Endothelial cell (in vitro differentiated cells): ENCODE data around the gene KRT2. TPM values are rescaled to one million over a fixed set of nuclear protein-coding genes. Genes with fewer than 3 reads are reported as not detected.

ENCODE experiments used
- DNase-seq: peaks from one replicate; pipeline ENCODE4 v3.0.0; 2021; ENCODE audit warnings: low spot score
- H3K27ac Mint-ChIP-seq: one replicate; pipeline ENCODE4 v1.8.0; 2021; ENCODE audit warnings: mixed read lengths, inconsistent platforms; ENCODE audit not compliant: unreplicated experiment
- H3K27me3 Mint-ChIP-seq: one replicate; pipeline ENCODE4 v1.8.0; 2021; ENCODE audit warnings: mild to moderate bottlenecking, moderate library complexity, mixed read lengths, inconsistent platforms; ENCODE audit not compliant: unreplicated experiment
- H3K36me3 Mint-ChIP-seq: one replicate; pipeline ENCODE4 v1.8.0; 2021; ENCODE audit warnings: mild to moderate bottlenecking, low read depth, mixed read lengths, inconsistent platforms; ENCODE audit not compliant: unreplicated experiment
- H3K4me1 Mint-ChIP-seq: one replicate; pipeline ENCODE4 v1.8.0; 2021; ENCODE audit warnings: mild to moderate bottlenecking, mixed read lengths, inconsistent platforms; ENCODE audit not compliant: unreplicated experiment
- H3K4me3 Mint-ChIP-seq: one replicate; pipeline ENCODE4 v1.8.0; 2021; ENCODE audit warnings: mild to moderate bottlenecking, mixed read lengths, inconsistent platforms; ENCODE audit not compliant: unreplicated experiment
- H3K9me3 Mint-ChIP-seq: one replicate; pipeline ENCODE4 v1.8.0; 2021; ENCODE audit warnings: mixed read lengths, inconsistent platforms; ENCODE audit not compliant: unreplicated experiment
- total RNA-seq: library from RNA; stranded (reverse); fragmentation: NEBNext Ultra II Directional; extraction: Animal tissue kit (Norgen Biotek cat#: 25700); gene quantifications from one replicate; pipeline ENCODE4 v1.2.1, GENCODE V29; 2021; ENCODE audit not compliant: unreplicated experiment
- TF ChIP-seq, protein P1 (sequence below): fragments of 200-600 bp; sonication (generic); IDR thresholded peaks from one replicate; pipeline ENCODE4 v1.5.0; 2021; ENCODE audit warnings: antibody characterized with exemption; ENCODE audit not compliant: unreplicated experiment

The KRT2 gene
- total RNA-seq, 1 donor from 2014 or later, result not detected

DNA sequence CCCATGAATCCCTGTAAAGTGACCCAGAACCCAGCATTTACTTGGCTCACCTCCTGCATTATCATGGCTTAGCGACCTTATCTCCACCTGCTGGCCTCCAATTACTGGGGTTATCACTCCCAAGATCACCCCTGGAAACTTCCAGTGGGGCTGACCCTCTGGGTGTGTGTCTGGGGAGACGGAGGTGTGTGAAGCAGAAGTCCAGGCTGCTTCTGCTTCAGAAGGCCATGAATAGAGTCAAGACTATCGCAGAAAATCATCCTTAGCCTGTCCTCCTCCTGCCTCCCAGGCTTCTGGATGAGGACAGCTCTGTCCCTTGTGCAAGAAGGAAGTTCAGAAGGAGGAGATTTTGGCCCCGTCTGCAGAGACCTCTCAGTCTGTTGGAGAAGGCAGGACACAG, 50.3 kb downstream of the KRT2 start:
- no peak overlapping the region for H3K4me3 Mint-ChIP-seq
- TF ChIP-seq, protein P1, sequence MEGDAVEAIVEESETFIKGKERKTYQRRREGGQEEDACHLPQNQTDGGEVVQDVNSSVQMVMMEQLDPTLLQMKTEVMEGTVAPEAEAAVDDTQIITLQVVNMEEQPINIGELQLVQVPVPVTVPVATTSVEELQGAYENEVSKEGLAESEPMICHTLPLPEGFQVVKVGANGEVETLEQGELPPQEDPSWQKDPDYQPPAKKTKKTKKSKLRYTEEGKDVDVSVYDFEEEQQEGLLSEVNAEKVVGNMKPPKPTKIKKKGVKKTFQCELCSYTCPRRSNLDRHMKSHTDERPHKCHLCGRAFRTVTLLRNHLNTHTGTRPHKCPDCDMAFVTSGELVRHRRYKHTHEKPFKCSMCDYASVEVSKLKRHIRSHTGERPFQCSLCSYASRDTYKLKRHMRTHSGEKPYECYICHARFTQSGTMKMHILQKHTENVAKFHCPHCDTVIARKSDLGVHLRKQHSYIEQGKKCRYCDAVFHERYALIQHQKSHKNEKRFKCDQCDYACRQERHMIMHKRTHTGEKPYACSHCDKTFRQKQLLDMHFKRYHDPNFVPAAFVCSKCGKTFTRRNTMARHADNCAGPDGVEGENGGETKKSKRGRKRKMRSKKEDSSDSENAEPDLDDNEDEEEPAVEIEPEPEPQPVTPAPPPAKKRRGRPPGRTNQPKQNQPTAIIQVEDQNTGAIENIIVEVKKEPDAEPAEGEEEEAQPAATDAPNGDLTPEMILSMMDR, result no peak

DNA sequence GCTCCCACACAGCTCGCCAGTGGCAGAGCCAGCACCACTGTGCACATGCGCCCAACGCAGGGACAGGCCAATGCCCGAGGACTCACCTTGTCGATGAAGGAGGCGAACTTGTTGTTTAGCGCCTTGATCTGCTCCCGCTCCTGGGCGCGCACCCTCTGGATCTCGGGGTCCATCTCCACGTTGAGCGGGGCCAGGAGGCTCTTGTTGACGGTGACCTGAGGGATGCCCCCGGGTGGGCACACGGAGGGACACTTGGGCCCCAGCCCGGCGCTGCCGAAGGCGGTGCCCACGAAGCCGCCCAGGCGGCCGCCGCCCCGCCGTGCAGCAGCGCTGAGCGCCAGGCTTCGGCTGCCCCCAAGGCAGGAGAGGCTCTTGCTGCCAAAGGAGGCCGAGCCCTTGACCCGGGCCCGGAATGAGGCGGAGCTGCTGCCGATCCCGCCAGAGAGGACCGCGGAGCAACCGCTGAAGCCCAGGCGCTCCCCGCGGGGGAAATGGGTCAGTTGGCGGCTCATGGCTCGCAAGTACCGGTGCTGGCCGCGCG, 51.0 kb downstream of the KRT2 start, which contains the start of gene KRT72:
Gene KRT72, minus strand, starts transcription at position 523 of the 541 bp plus-strand sequence. Its CDS starts 11 bp downstream, at position 512.
- no peaks in the 10 kb centered on the region for H3K27me3 Mint-ChIP-seq
- DNase-seq, result no peak

More for the DNA sequence above, 50.3 kb downstream of the KRT2 start:
- H3K9me3 Mint-ChIP-seq, result no peaks in the 10 kb centered on the region
- H3K27ac Mint-ChIP-seq, result no peak overlapping the region
- no peak for DNase-seq
- H3K27me3 Mint-ChIP-seq, result no peaks in the 10 kb centered on the region
- H3K4me1 Mint-ChIP-seq, result no peaks in the 10 kb centered on the region
- H3K36me3 Mint-ChIP-seq, result no peaks in the 10 kb centered on the region

DNA sequence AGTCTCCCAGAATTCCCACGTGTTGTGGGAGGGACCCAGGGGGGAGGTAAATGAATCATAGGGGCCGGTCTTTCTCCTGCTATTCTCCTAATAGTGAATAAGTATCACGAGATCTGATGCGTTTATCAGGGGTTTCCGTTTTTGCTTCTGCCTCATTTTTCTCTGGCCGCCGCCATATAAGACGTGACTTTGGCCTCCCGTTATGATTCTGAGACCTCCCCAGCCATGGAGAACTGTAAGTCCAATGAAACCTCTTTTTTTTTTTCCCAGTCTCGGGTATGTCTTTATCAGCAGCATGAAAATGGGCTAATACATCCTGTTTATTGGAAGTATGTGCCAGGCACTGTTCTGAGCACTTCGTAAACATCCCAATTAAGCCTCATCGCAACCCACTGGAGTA, 51.5 kb downstream of the KRT2 start:
- Mint-ChIP-seq H3K4me1 (no peaks in the 10 kb centered on the region), H3K27ac (no peak overlapping the region), H3K27me3 (no peaks in the 10 kb centered on the region), H3K36me3 (no peaks in the 10 kb centered on the region), H3K4me3 (no peak overlapping the region), H3K9me3 (no peaks in the 10 kb centered on the region)
- TF ChIP-seq, protein P1, result no peak
- DNase-seq, result no peak

More for the DNA sequence above, 51.0 kb downstream of the KRT2 start, which contains the start of gene KRT72:
- Mint-ChIP-seq H3K36me3 (no peaks in the 10 kb centered on the region), H3K4me1 (no peaks in the 10 kb centered on the region), H3K27ac (no peak within 1 kb of the TSS), H3K9me3 (no peaks in the 10 kb centered on the region), H3K4me3 (no peak within 1 kb of the TSS)
- TF ChIP-seq, protein P1, result no peak

DNA sequence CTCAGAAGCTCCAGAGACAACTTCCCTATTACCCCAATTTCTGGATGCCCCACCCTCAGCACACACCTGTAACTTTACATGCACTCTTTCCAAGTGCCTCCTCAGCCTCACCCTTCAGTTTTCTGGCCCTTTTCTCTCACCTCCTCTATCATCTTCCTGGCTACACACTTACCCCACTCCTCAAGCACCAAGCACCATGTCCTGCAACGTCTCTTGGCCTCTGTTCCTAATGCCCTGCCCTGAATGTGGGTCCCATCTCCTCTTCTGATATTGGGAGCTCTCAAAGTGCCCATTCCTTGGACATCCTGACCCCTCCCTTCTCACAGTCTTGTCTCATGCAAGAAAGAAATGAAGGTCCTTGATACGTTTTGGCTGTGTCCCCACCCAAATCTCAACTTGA, 51.9 kb downstream of the KRT2 start:
- Mint-ChIP-seq H3K4me3 (no peak overlapping the region), H3K27me3 (no peaks in the 10 kb centered on the region), H3K27ac (no peak overlapping the region), H3K4me1 (no peaks in the 10 kb centered on the region), H3K9me3 (no peaks in the 10 kb centered on the region), H3K36me3 (no peaks in the 10 kb centered on the region)
- DNase-seq, result no peak
- TF ChIP-seq, protein P1, result no peak

DNA sequence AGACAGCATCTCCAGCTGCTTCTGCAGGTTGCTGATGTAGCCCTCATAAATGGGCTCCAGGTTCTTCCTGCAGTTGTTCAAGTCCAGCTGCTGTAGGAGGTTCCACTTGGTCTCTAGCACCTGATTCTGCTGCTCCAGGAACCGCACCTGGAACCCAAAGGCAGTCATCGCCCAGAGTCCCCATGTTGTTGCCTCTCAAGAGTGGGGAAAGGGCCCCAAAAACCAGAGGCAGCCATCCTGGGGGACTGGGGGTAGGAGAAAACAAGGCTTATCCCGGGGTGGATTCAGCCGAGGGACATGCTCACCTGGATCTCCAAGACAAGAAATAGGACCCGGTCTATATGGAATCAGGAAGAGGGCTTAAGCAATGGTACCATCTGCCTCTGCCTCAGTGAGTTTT, 53.0 kb downstream of the KRT2 start:
- no peak for DNase-seq
- H3K27ac Mint-ChIP-seq, result no peak overlapping the region
- TF ChIP-seq, protein P1, result no peak
- no peaks in the 10 kb centered on the region for H3K4me1 Mint-ChIP-seq
- H3K4me3 Mint-ChIP-seq, result no peak overlapping the region
- no peaks in the 10 kb centered on the region for H3K36me3 Mint-ChIP-seq
- H3K9me3 Mint-ChIP-seq, result no peaks in the 10 kb centered on the region
- no peaks in the 10 kb centered on the region for H3K27me3 Mint-ChIP-seq

Other genes starting within 250 kb of the KRT2 start
- gene KRT82, start 245.9 kb downstream of the KRT2 start, total RNA-seq, result not detected
- gene KRT75, start 217.8 kb downstream of the KRT2 start, total RNA-seq, result not detected
- gene KRT6B, start 200.1 kb downstream of the KRT2 start, total RNA-seq, result not detected
- not detected for gene KRT6C, start 178.4 kb downstream of the KRT2 start, total RNA-seq
- gene KRT6A, start 159.0 kb downstream of the KRT2 start, total RNA-seq, result not detected
- not detected for gene KRT5, start 131.8 kb downstream of the KRT2 start, total RNA-seq
- gene KRT71, start 99.1 kb downstream of the KRT2 start, total RNA-seq, result not detected
- not detected for gene KRT74, start 78.4 kb downstream of the KRT2 start, total RNA-seq
- 0.28 TPM for gene KRT72, start 50.7 kb downstream of the KRT2 start, total RNA-seq
- 0.77 TPM for gene KRT73, start 33.7 kb downstream of the KRT2 start, total RNA-seq
- not detected for gene KRT1, start 28.2 kb upstream of the KRT2 start, total RNA-seq
- not detected for gene KRT77, start 51.3 kb upstream of the KRT2 start, total RNA-seq
- gene KRT76, start 125.1 kb upstream of the KRT2 start, total RNA-seq, result not detected
- not detected for gene KRT3, start 143.9 kb upstream of the KRT2 start, total RNA-seq
- not detected for gene KRT4, start 161.9 kb upstream of the KRT2 start, total RNA-seq
- not detected for gene KRT79, start 182.1 kb upstream of the KRT2 start, total RNA-seq
- not detected for gene KRT78, start 196.8 kb upstream of the KRT2 start, total RNA-seq